Measurements from ENCODE around the gene CACNA2D3. TPM values are rescaled to one million over a fixed set of nuclear protein-coding genes. Genes with fewer than 3 reads are reported as not detected.

Gene CACNA2D3
- total RNA-seq, 1 donor from 2014 or later = 0.10 TPM

GRCh38 chr3:54556630-54557029, 434.3 kb downstream of the CACNA2D3 start:
- ATAC-seq = no peak

GRCh38 chr3:54557538-54558428, 435.4 kb downstream of the CACNA2D3 start:
- ATAC-seq (no peak), DNase-seq (ENCODE audit: low spot score) (no peak)

More at GRCh38 chr3:54556630-54557029, 434.3 kb downstream of the CACNA2D3 start:
- no peak for DNase-seq (ENCODE audit: low spot score)

- ATAC-seq (no peak), DNase-seq (ENCODE audit: low spot score) (no peak)
Measured at GRCh38 chr3:54563501-54564200, 441.3 kb downstream of the CACNA2D3 start.

- DNase-seq (ENCODE audit: low spot score) (no peak), ATAC-seq (no peak)
Measured at GRCh38 chr3:54564374-54564925, 442.1 kb downstream of the CACNA2D3 start.

GRCh38 chr3:54565956-54566355, 443.6 kb downstream of the CACNA2D3 start:
- no peak for ATAC-seq
- no peak for DNase-seq (ENCODE audit: low spot score)

GRCh38 chr3:54567949-54568348, 445.6 kb downstream of the CACNA2D3 start:
- DNase-seq (ENCODE audit: low spot score) (no peak), ATAC-seq (no peak)

- ATAC-seq = no peak
- DNase-seq (ENCODE audit: low spot score) = no peak
Measured at GRCh38 chr3:54570008-54570407, 447.7 kb downstream of the CACNA2D3 start.

GRCh38 chr3:54572197-54572895, 450.0 kb downstream of the CACNA2D3 start:
- DNase-seq (ENCODE audit: low spot score) = no peak
- ATAC-seq = no peak

GRCh38 chr3:54573858-54574257, 451.5 kb downstream of the CACNA2D3 start:
- no peak for ATAC-seq

GRCh38 chr3:54574906-54575617, 452.7 kb downstream of the CACNA2D3 start:
- DNase-seq (ENCODE audit: low spot score) = no peak
- no peak for ATAC-seq

More at GRCh38 chr3:54573858-54574257, 451.5 kb downstream of the CACNA2D3 start:
- no peak for DNase-seq (ENCODE audit: low spot score)

GRCh38 chr3:54575618-54575960, 453.2 kb downstream of the CACNA2D3 start:
- ATAC-seq (no peak), DNase-seq (ENCODE audit: low spot score) (no peak)

GRCh38 chr3:54577313-54577712, 455.0 kb downstream of the CACNA2D3 start:
- DNase-seq (ENCODE audit: low spot score) = no peak
- no peak for ATAC-seq

- ATAC-seq (no peak), DNase-seq (ENCODE audit: low spot score) (no peak)
Measured at GRCh38 chr3:54578417-54578816, 456.1 kb downstream of the CACNA2D3 start.

GRCh38 chr3:54580453-54580852, 458.1 kb downstream of the CACNA2D3 start:
- ATAC-seq = no peak
- no peak for DNase-seq (ENCODE audit: low spot score)

- ATAC-seq (no peak), DNase-seq (ENCODE audit: low spot score) (no peak)
Measured at GRCh38 chr3:54582424-54582823, 460.1 kb downstream of the CACNA2D3 start.

GRCh38 chr3:54591157-54591556, 468.8 kb downstream of the CACNA2D3 start:
- no peak for ATAC-seq
- DNase-seq (ENCODE audit: low spot score) = no peak

GRCh38 chr3:54593653-54594052, 471.3 kb downstream of the CACNA2D3 start:
- DNase-seq (ENCODE audit: low spot score) = no peak
- no peak for ATAC-seq

GRCh38 chr3:54596087-54596486, 473.7 kb downstream of the CACNA2D3 start:
- ATAC-seq (no peak), DNase-seq (ENCODE audit: low spot score) (no peak)

GRCh38 chr3:54599716-54600115, 477.4 kb downstream of the CACNA2D3 start:
- ATAC-seq (no peak), DNase-seq (ENCODE audit: low spot score) (no peak)

- no peak for ATAC-seq
- DNase-seq (ENCODE audit: low spot score) = no peak
Measured at GRCh38 chr3:54600441-54601204, 478.3 kb downstream of the CACNA2D3 start.

All from left lobe of liver (tissue), 2 donors.